Urinary bladder (tissue), 4 donors: ENCODE results near the gene PITPNM3. TPM values are rescaled to one million over a fixed set of nuclear protein-coding genes. Genes with fewer than 3 reads are reported as not detected.
"Not testable (repeated sequence)": the region's sequence is repeated elsewhere in the genome, so short reads cannot be mapped to it uniquely, and the experiment has no call there.

ENCODE experiments used
- DNase-seq: peaks from one replicate; pipeline ENCODE4 v3.0.0-alpha.2; 2015; ENCODE audit errors: extremely low spot score
- H3K27ac ChIP-seq: one replicate; pipeline ENCODE4 v1.5.1; 2013; ENCODE audit warnings: low read depth, mild to moderate bottlenecking, moderate library complexity
- H3K36me3 ChIP-seq: one replicate; pipeline ENCODE4 v1.6.1; 2013; ENCODE audit warnings: mild to moderate bottlenecking, moderate library complexity; ENCODE audit not compliant: insufficient read depth
- H3K4me1 ChIP-seq: one replicate; pipeline ENCODE4 v1.6.1; 2013; ENCODE audit warnings: mild to moderate bottlenecking, moderate library complexity; ENCODE audit not compliant: insufficient read depth
- H3K4me3 ChIP-seq: one replicate; pipeline ENCODE4 v1.5.1; 2013; ENCODE audit warnings: low read depth, low read length
- WGBS: extraction: QIAGEN DNeasy Blood & Tissue Kit; methylation state at CpG from one replicate; pipeline ENCODE4 v1.1.7; 2013; 5-methylcytosine and 5-hydroxymethylcytosine counted together
- polyA plus RNA-seq: library from polyadenylated mRNA; stranded (reverse); fragments of 200-250 nt; gene quantifications from one replicate; pipeline ENCODE4 v1.2.3, GENCODE V29; 2013
- total RNA-seq: library from RNA; depleted of rRNA; stranded (reverse); fragments of >200 nt; gene quantifications from one replicate; pipeline ENCODE4 v1.2.3, GENCODE V29; 2014
- donor health status: healthy with polysubstance abuse.
- donor health status: healthy.

The PITPNM3 gene
- total and polyA plus RNA-seq, 2 donors: 2.3 to 10.1 TPM

GRCh38 chr17:6588165-6588564 lies 31.8 kb upstream of the PITPNM3 start:
- WGBS: 94% methylated on average over 5 of the region's 5 CpGs
- Histone ChIP-seq H3K27ac (no peak overlapping the region), H3K4me3 (no peak overlapping the region), H3K36me3 (peaks cover 5% of the 10 kb centered on the region), H3K4me1 (no peaks in the 10 kb centered on the region)
- DNase-seq: no peak

GRCh38 chr17:6587310-6587709 lies 31.0 kb upstream of the PITPNM3 start:
- 95% methylated on average over 4 of the region's 4 CpGs for WGBS
- H3K36me3 ChIP-seq: peaks cover 5% of the 10 kb centered on the region

GRCh38 chr17:6583411-6583810 lies 27.1 kb upstream of the PITPNM3 start:
- no peak for DNase-seq
- Histone ChIP-seq H3K36me3 (peaks cover 4% of the 10 kb centered on the region), H3K27ac (no peak overlapping the region), H3K4me1 (no peaks in the 10 kb centered on the region), H3K4me3 (no peak overlapping the region)
- 99% methylated on average over 4 of the region's 4 CpGs for WGBS

More at GRCh38 chr17:6587310-6587709, 31.0 kb upstream of the PITPNM3 start:
- Histone ChIP-seq H3K27ac (no peak overlapping the region), H3K4me1 (no peaks in the 10 kb centered on the region), H3K4me3 (no peak overlapping the region)
- DNase-seq: no peak

GRCh38 chr17:6580625-6581024 lies 24.3 kb upstream of the PITPNM3 start:
- 81% methylated on average over 9 of the region's 9 CpGs for WGBS
- Histone ChIP-seq H3K36me3 (peaks cover 4% of the 10 kb centered on the region), H3K4me3 (no peak overlapping the region)

GRCh38 chr17:6578491-6578890 lies 22.1 kb upstream of the PITPNM3 start:
- 78% methylated on average over 6 of the region's 6 CpGs for WGBS
- H3K27ac ChIP-seq: no peak overlapping the region
- DNase-seq: no peak
- no peaks in the 10 kb centered on the region for H3K4me1 ChIP-seq
- no peak overlapping the region for H3K4me3 ChIP-seq
- H3K36me3 ChIP-seq: peaks cover 4% of the 10 kb centered on the region

More at GRCh38 chr17:6580625-6581024, 24.3 kb upstream of the PITPNM3 start:
- DNase-seq: no peak
- Histone ChIP-seq H3K27ac (no peak overlapping the region), H3K4me1 (no peaks in the 10 kb centered on the region)

GRCh38 chr17:6577686-6578263 lies 21.4 kb upstream of the PITPNM3 start:
- 87% methylated on average over 7 of the region's 7 CpGs for WGBS
- Histone ChIP-seq H3K4me3 (no peak overlapping the region), H3K4me1 (no peaks in the 10 kb centered on the region), H3K27ac (no peak overlapping the region), H3K36me3 (peaks cover 4% of the 10 kb centered on the region)
- DNase-seq: no peak

GRCh38 chr17:6576038-6576785 lies 19.9 kb upstream of the PITPNM3 start:
- Histone ChIP-seq H3K4me1 (no peaks in the 10 kb centered on the region), H3K27ac (no peak overlapping the region), H3K4me3 (no peak overlapping the region), H3K36me3 (no peaks in the 10 kb centered on the region)
- WGBS: 88% methylated on average over 7 of the region's 7 CpGs
- no peak for DNase-seq

- Histone ChIP-seq H3K27ac (no peak overlapping the region), H3K4me3 (no peak overlapping the region), H3K4me1 (no peaks in the 10 kb centered on the region), H3K36me3 (no peaks in the 10 kb centered on the region)
- DNase-seq: no peak
- whole genome bisulfite sequencing: 79% methylated on average over 5 of the region's 5 CpGs
Measured at GRCh38 chr17:6575596-6575988, 19.2 kb upstream of the PITPNM3 start.

GRCh38 chr17:6574687-6575595 lies 18.6 kb upstream of the PITPNM3 start:
- Histone ChIP-seq H3K36me3 (no peaks in the 10 kb centered on the region), H3K4me1 (no peaks in the 10 kb centered on the region), H3K27ac (no peak overlapping the region), H3K4me3 (no peak overlapping the region)
- WGBS: 50% methylated on average over 23 of the region's 23 CpGs
- DNase-seq: no peak

GRCh38 chr17:6573982-6574686 lies 17.8 kb upstream of the PITPNM3 start:
- no peak overlapping the region for H3K27ac ChIP-seq
- H3K4me1 ChIP-seq: no peaks in the 10 kb centered on the region
- no peaks in the 10 kb centered on the region for H3K36me3 ChIP-seq
- no peak overlapping the region for H3K4me3 ChIP-seq
- 95% methylated on average over 13 of the region's 13 CpGs for WGBS
- DNase-seq: no peak

GRCh38 chr17:6573495-6573894 lies 17.1 kb upstream of the PITPNM3 start:
- not testable (repeated sequence) for H3K36me3 ChIP-seq, H3K27ac ChIP-seq, DNase-seq, H3K4me1 ChIP-seq, H3K4me3 ChIP-seq
- WGBS: 94% methylated on average over 6 of the region's 6 CpGs

- WGBS: 94% methylated on average over 8 of the region's 8 CpGs
- no peak for DNase-seq
- Histone ChIP-seq H3K36me3 (no peaks in the 10 kb centered on the region), H3K4me1 (no peaks in the 10 kb centered on the region), H3K4me3 (no peak overlapping the region), H3K27ac (no peak overlapping the region)
Measured at GRCh38 chr17:6572972-6573370, 16.6 kb upstream of the PITPNM3 start.

- no peak overlapping the region for H3K4me3 ChIP-seq
- no peaks in the 10 kb centered on the region for H3K4me1 ChIP-seq
- DNase-seq: no peak
- WGBS: 38% methylated on average over 7 of the region's 7 CpGs
- no peak overlapping the region for H3K27ac ChIP-seq
- H3K36me3 ChIP-seq: no peaks in the 10 kb centered on the region
Measured at GRCh38 chr17:6571452-6571781, 15.1 kb upstream of the PITPNM3 start.
